Measurements from ENCODE around the gene MAP2K3.

DNA sequence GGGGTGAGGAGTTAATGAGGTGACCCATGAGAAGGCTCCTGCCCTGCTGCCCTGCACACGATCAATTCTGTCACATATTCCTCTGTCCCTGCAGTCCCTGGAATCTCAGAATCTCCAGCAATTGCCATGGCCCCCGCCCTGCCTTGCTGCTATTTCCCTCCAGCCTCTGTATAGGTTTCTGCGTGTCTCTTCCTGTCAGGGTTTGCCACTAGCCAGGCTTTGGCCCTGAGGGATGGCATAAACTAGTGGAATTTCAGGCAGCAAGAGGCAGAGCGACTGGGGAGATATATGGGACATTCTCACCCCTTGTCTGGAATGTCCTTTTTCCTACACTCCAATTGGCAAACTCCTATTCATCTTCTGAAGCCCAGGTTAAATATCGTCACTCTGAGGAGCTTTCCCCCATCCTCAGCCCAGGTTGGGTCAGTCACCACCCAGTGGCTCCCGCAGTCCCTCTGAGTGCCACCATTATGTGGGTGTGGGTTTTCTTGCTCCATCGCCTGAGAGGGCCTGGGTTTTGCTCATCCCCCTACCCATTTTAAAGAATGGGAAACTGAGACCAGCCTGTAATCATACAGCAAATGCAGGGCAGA is 15.8 kb upstream of the MAP2K3 start:
- TF ChIP-seq EZH2 (IDR thresholded peaks at IDR 0.05; ENCODE audit: insufficient read depth, poor library complexity, severe bottlenecking) (no peak), EZH2phosphoT487 (IDR thresholded peaks at IDR 0.05; ENCODE audit: insufficient read depth, low read depth) (no peak)

Data from GM23248 (cell line).